Measurements from ENCODE around the gene CGN. TPM values are rescaled to one million over a fixed set of nuclear protein-coding genes. Genes with fewer than 3 reads are reported as not detected.

CGN gene
- total RNA-seq, 4 donors from 2014 or later, result 0.34 to 0.78 TPM; not detected in 2

DNA sequence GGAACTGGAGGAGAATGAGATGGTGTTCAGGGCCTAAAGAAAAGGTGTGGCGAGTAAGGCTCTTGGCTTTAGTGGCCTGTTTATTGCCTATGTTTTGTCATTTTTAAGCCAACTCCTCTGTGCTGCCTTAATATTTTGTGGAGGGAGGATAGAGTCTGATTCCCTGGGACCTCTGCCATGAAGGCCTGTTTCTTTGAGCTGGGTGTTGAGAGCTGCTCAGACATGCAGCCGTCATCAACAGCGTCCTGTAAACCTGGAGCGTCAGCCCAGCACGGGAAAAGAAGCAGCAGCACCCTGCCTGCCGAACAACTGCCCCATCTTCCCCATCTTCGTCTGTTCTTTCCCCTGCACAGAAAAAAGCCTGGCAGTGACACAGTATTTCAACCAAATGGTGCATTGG is 73.6 kb downstream of the CGN start:
- Histone ChIP-seq H3K4me1 (no peaks in the 10 kb centered on the region), H3K27me3 (no peaks in the 10 kb centered on the region), H3K27ac (no peak overlapping the region), H3K4me3 (no peak overlapping the region), H3K9me3 (no peaks in the 10 kb centered on the region), H3K36me3 (no peaks in the 10 kb centered on the region)
- ATAC-seq (no peak), DNase-seq (no peak)
- intact Hi-C loops (cut with DNase I; ENCODE audit: low total_unique reads), result no loop called here
- in situ Hi-C loops (cut with MboI; ENCODE audit: low sequenced_read_pairs in 4 of 4), result loop anchor here in 2 of 4 donors (25.0 kb wide), 1 partner anchor 253 kb away; the partner anchor contains the start of genes C2CD4D (in 2 of the 2) and RORC (in 2 of the 2)
- TF ChIP-seq POLR2A (IDR thresholded peaks at IDR 0.05), result no peak
- TF ChIP-seq CTCF (IDR thresholded peaks at IDR 0.05 in 4 of 5, conservative IDR thresholded peaks at IDR 0.05 in 1 of 5), result no peak

DNA sequence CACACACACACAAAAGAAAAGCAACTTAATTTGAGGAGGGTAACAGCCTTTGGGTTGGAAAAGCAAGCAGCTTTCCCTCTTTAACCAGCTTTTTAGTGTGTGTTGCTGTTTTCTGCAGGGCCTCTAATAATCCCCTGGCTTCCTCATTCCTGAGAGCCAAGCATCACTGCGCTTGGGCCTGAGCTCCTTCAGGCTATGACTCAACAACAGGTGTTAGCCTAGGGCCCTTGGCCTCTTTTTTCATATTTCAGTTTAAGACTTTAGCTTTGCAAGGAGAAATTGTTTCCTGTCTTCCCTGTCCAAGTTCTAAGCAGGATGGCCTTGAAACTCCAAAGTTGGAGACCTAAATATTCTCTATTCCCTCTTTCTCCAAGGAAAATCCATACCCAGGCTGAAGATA is 74.4 kb downstream of the CGN start:
- intact Hi-C loops (cut with DNase I; ENCODE audit: low total_unique reads) (no loop called here), in situ Hi-C loops (cut with MboI; ENCODE audit: low sequenced_read_pairs in 4 of 4) (loop anchor here in 2 of 4 donors (25.0 kb wide), 1 partner anchor 252 kb away; the partner anchor contains the start of genes C2CD4D (in 2 of the 2) and RORC (in 2 of the 2))
- ATAC-seq (peak; percentile 46 to 53), DNase-seq (no peak)
- Histone ChIP-seq H3K4me3 (no peak overlapping the region), H3K36me3 (no peaks in the 10 kb centered on the region), H3K9me3 (no peaks in the 10 kb centered on the region), H3K4me1 (no peaks in the 10 kb centered on the region), H3K27ac (no peak overlapping the region), H3K27me3 (no peaks in the 10 kb centered on the region)
- TF ChIP-seq POLR2A (IDR thresholded peaks at IDR 0.05) (no peak), CTCF (IDR thresholded peaks at IDR 0.05 in 4 of 5, conservative IDR thresholded peaks at IDR 0.05 in 1 of 5) (no peak)

MicroRNA genes within 50 kb of the gene (microRNA counts, 767-probe panel; counts per million panel counts)
- 356 to 448 counts per million in 2 donors for microRNA hsa-miR-554

Small RNAs within 50 kb of the gene (microRNA-seq; reads per million reads assigned to microRNA genes)
- gene MIR554 (ENCODE audit: borderline replicate concordance in 2 of 2), result 0 reads per million in 2 donors

Other genes with a start within 250 kb of the CGN start
- 10 to 100 TPM; 11.9 to 19.6 (median 16.6) TPM for gene ZNF687, start 229.1 kb upstream of the CGN start, total RNA-seq
- 10 to 100 TPM; 65.5 to 98.1 (median 77.3) TPM for gene PI4KB, start 184.0 kb upstream of the CGN start, total RNA-seq
- gene RFX5, start 164.1 kb upstream of the CGN start, total RNA-seq, result 10 to 100 TPM; 11.4 to 24.0 (median 20.6) TPM
- 10 to 100 TPM; 30.9 to 70.2 (median 42.3) TPM for gene SELENBP1, start 138.7 kb upstream of the CGN start, total RNA-seq
- 100 to 1,000 TPM; 259 to 324 (median 291) TPM for gene PSMB4, start 111.8 kb upstream of the CGN start, total RNA-seq
- gene POGZ, start 51.9 kb upstream of the CGN start, total RNA-seq, result 10 to 100 TPM; 14.1 to 20.2 (median 15.1) TPM
- gene TUFT1, start 28.9 kb downstream of the CGN start, total RNA-seq, result 1 to 10 TPM; 1.2 to 4.0 (median 2.7) TPM
- gene SNX27, start 100.7 kb downstream of the CGN start, total RNA-seq, result 10 to 100 TPM; 37.0 to 43.7 (median 40.9) TPM
- gene CELF3, start 205.4 kb downstream of the CGN start, total RNA-seq, result not detected
- not detected for gene RIIAD1, start 210.1 kb downstream of the CGN start, total RNA-seq